Neutrophil (primary cell): Measurements from ENCODE around the gene KRTAP10-3.

Experiments used
- H3K27ac ChIP-seq: fragments of 200-600 bp; sonication (generic); 2 replicates; pipeline ENCODE4 v1.5.1; 2016; ENCODE audit warnings: mild to moderate bottlenecking, moderate library complexity
- H3K27me3 ChIP-seq: fragments of 200-600 bp; sonication (generic); 2 replicates; pipeline ENCODE4 v1.6.0; 2016; ENCODE audit warnings: mild to moderate bottlenecking
- H3K36me3 ChIP-seq: fragments of 200-600 bp; sonication (generic); 2 replicates; pipeline ENCODE4 v1.5.1; 2017
- H3K4me1 ChIP-seq, 2 experiments: fragments of 200-600 bp in 1 of 2; sonication (generic) in 1 of 2; 1 replicate in 1 of 2; 2 replicates in 1 of 2; pipeline versions ENCODE4 v1.5.1 to v1.6.1; 2013 to 2016; ENCODE audit warnings: low read depth in 1 of 2, low read length in 1 of 2, mild to moderate bottlenecking in 1 of 2, moderate library complexity in 1 of 2; ENCODE audit not compliant: control insufficient read depth in 1 of 2, insufficient read depth in 1 of 2
- H3K4me3 ChIP-seq, 2 experiments: fragments of 200-600 bp in 1 of 2; sonication (generic) in 1 of 2; 1 replicate in 1 of 2; 2 replicates in 1 of 2; pipeline ENCODE4 v1.5.1; 2013 to 2016; ENCODE audit warnings: low read depth in 1 of 2, low read length in 1 of 2, mild to moderate bottlenecking in 1 of 2, moderate library complexity in 1 of 2
- H3K9me3 ChIP-seq: fragments of 200-600 bp; sonication (generic); 2 replicates; pipeline ENCODE4 v1.5.1; 2016
- CTCF ChIP-seq: fragments of 200-600 bp; sonication (generic); IDR thresholded peaks from 2 replicates; pipeline ENCODE4 v1.5.1; 2016; ENCODE audit warnings: antibody characterized with exemption

Gene KRTAP10-3

GRCh38 chr21:44572959-44573583 lies 14.5 kb upstream of the KRTAP10-3 start:
- Histone ChIP-seq H3K27ac (no peak overlapping the region), H3K36me3 (no peaks in the 10 kb centered on the region), H3K27me3 (peaks cover 22% of the 10 kb centered on the region), H3K4me3 (no peak overlapping the region), H3K9me3 (no peaks in the 10 kb centered on the region), H3K4me1 (no peaks in the 10 kb centered on the region)
- no peak for TF ChIP-seq CTCF

GRCh38 chr21:44571844-44572782 lies 13.5 kb upstream of the KRTAP10-3 start:
- TF ChIP-seq CTCF = no peak
- peaks cover 22% of the 10 kb centered on the region for H3K27me3 ChIP-seq
- no peaks in the 10 kb centered on the region for H3K36me3 ChIP-seq
- no peak overlapping the region for H3K4me3 ChIP-seq
- no peaks in the 10 kb centered on the region for H3K4me1 ChIP-seq
- H3K9me3 ChIP-seq = no peaks in the 10 kb centered on the region
- no peak overlapping the region for H3K27ac ChIP-seq

GRCh38 chr21:44571296-44571695 lies 12.7 kb upstream of the KRTAP10-3 start:
- peaks cover 0 to 3% of the 10 kb centered on the region in 2 experiments for H3K4me1 ChIP-seq
- no peaks in the 10 kb centered on the region for H3K9me3 ChIP-seq
- TF ChIP-seq CTCF = no peak
- peaks cover 22% of the 10 kb centered on the region for H3K27me3 ChIP-seq
- no peak overlapping the region for H3K4me3 ChIP-seq
- no peaks in the 10 kb centered on the region for H3K36me3 ChIP-seq
- H3K27ac ChIP-seq = no peak overlapping the region

GRCh38 chr21:44569861-44570517 lies 11.4 kb upstream of the KRTAP10-3 start:
- Histone ChIP-seq H3K4me3 (no peak overlapping the region), H3K27me3 (peaks cover 20% of the 10 kb centered on the region), H3K27ac (no peak overlapping the region), H3K4me1 (peaks cover 0 to 5% of the 10 kb centered on the region in 2 experiments), H3K36me3 (no peaks in the 10 kb centered on the region), H3K9me3 (no peaks in the 10 kb centered on the region)
- no peak for TF ChIP-seq CTCF

GRCh38 chr21:44568667-44569556 lies 10.3 kb upstream of the KRTAP10-3 start:
- Histone ChIP-seq H3K9me3 (no peaks in the 10 kb centered on the region), H3K4me1 (peaks cover 0 to 5% of the 10 kb centered on the region in 2 experiments), H3K36me3 (no peaks in the 10 kb centered on the region), H3K27me3 (peaks cover 12% of the 10 kb centered on the region), H3K27ac (no peak overlapping the region), H3K4me3 (no peak overlapping the region)
- no peak for TF ChIP-seq CTCF
